ENCODE results near the gene MAGEC3. TPM values are rescaled to one million over a fixed set of nuclear protein-coding genes. Genes with fewer than 3 reads are reported as not detected.

MAGEC3 gene
- total RNA-seq, 1 experiment from 2014 or later = not detected

DNA sequence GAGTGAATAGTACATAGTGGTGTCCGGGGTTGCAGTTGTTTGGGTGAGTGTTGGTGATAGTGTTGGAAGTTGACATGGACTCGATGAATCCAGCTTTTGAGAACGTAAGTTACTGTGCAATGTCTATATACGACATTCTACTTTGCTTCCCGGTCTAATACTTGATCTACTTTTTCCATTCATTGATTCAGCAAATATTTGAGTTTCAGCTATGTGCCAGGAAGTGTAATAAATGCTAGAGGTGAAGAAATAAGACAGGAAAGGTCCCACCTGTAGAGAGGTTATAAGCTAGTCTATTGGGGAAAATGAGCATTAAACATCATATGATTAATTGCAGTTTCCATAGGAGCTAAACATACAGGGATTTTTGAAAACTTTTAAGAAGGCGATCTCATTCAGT lies 22.2 kb upstream of the MAGEC3 start:
- no peak overlapping the region for H3K4me3 Mint-ChIP-seq (ENCODE audit: low read depth, unreplicated experiment)
- H3K27me3 Mint-ChIP-seq (ENCODE audit: unreplicated experiment) = no peaks in the 10 kb centered on the region
- H3K27ac Mint-ChIP-seq (ENCODE audit: unreplicated experiment) = no peak overlapping the region
- no peak for DNase-seq
- intact Hi-C loops (cut with micrococcal nuclease; ENCODE audit: unreplicated experiment) = no loop called here
- BruUV-seq (replicated peaks) = no TSS peak
- peaks cover 9% of the 10 kb centered on the region for H3K9me3 Mint-ChIP-seq (ENCODE audit: low read depth, unreplicated experiment)
- CTCF ChIA-PET = interaction anchor here (0.6 kb wide), 1 partner anchor 1777 kb away, joined by 3 read pairs; no protein-coding TSS in a partner anchor
- H3K4me1 Mint-ChIP-seq (ENCODE audit: low read depth, unreplicated experiment) = no peaks in the 10 kb centered on the region
- H3K36me3 Mint-ChIP-seq (ENCODE audit: insufficient read depth, unreplicated experiment) = no peaks in the 10 kb centered on the region
- TF ChIP-seq CTCF (IDR thresholded peaks at IDR 0.05; ENCODE audit: unreplicated experiment) = no peak

GRCh38 chrX:141832247-141832646 lies 5.9 kb upstream of the MAGEC3 start:
- CTCF ChIA-PET = no interaction called here
- H3K27ac Mint-ChIP-seq (ENCODE audit: unreplicated experiment) = no peak overlapping the region
- no peak for DNase-seq
- no peak overlapping the region for H3K4me3 Mint-ChIP-seq (ENCODE audit: low read depth, unreplicated experiment)
- no peaks in the 10 kb centered on the region for H3K36me3 Mint-ChIP-seq (ENCODE audit: insufficient read depth, unreplicated experiment)
- H3K9me3 Mint-ChIP-seq (ENCODE audit: low read depth, unreplicated experiment) = peaks cover 16% of the 10 kb centered on the region
- H3K27me3 Mint-ChIP-seq (ENCODE audit: unreplicated experiment) = no peaks in the 10 kb centered on the region
- H3K4me1 Mint-ChIP-seq (ENCODE audit: low read depth, unreplicated experiment) = no peaks in the 10 kb centered on the region
- TF ChIP-seq CTCF (IDR thresholded peaks at IDR 0.05; ENCODE audit: unreplicated experiment) = no peak
- no TSS peak for BruUV-seq (replicated peaks)
- intact Hi-C loops (cut with micrococcal nuclease; ENCODE audit: unreplicated experiment) = no loop called here

DNA sequence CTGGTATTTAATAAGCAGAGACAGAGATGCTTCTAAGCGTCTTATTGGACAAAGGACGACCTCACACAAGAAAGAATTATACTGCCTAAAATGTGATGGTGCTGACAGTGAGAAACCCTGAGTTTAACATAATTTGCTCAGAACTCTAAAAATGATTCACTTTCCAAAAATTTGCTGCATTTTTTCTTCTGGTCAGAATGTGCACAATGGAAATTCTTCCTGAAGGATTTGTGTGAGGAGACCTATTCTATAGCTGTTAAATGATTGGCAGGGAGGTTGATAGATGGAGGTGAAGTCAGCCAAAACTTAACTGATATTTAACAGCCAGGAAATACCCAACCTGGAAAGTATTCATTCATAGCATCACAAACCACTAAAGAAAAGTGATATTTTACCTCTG lies 1.7 kb downstream of the MAGEC3 start:
- CTCF ChIA-PET = no interaction called here
- Mint-ChIP-seq H3K27me3 (ENCODE audit: unreplicated experiment) (no peaks in the 10 kb centered on the region), H3K4me3 (ENCODE audit: low read depth, unreplicated experiment) (no peak overlapping the region), H3K4me1 (ENCODE audit: low read depth, unreplicated experiment) (no peaks in the 10 kb centered on the region), H3K36me3 (ENCODE audit: insufficient read depth, unreplicated experiment) (no peaks in the 10 kb centered on the region), H3K27ac (ENCODE audit: unreplicated experiment) (no peak overlapping the region), H3K9me3 (ENCODE audit: low read depth, unreplicated experiment) (peaks cover 10% of the 10 kb centered on the region)
- no TSS peak for BruUV-seq (replicated peaks)
- no peak for DNase-seq
- intact Hi-C loops (cut with micrococcal nuclease; ENCODE audit: unreplicated experiment) = no loop called here
- TF ChIP-seq CTCF (IDR thresholded peaks at IDR 0.05; ENCODE audit: unreplicated experiment) = no peak

DNA sequence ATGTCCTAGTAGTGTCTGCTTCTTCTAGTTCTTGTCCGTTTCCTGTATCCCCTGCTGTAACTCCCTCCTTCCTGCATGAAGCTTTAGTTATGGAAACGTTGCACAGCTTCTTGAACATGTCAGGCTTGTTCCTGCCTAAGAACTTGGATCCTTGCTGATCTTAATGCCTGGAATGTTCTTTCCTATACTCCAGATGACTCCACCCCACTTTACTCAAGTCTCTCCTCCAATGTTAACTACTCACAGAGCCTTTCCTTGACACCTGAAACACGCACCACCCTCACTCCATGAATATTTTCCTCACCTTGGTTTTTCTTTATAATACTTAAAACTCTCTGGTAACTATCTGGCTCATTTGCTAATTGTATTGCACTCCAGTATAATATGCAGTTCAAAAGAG lies 19.4 kb downstream of the MAGEC3 start:
- TF ChIP-seq CTCF (IDR thresholded peaks at IDR 0.05; ENCODE audit: unreplicated experiment) = no peak
- Mint-ChIP-seq H3K27ac (ENCODE audit: unreplicated experiment) (no peak overlapping the region), H3K36me3 (ENCODE audit: insufficient read depth, unreplicated experiment) (no peaks in the 10 kb centered on the region), H3K9me3 (ENCODE audit: low read depth, unreplicated experiment) (peaks cover 6% of the 10 kb centered on the region), H3K4me1 (ENCODE audit: low read depth, unreplicated experiment) (no peaks in the 10 kb centered on the region), H3K4me3 (ENCODE audit: low read depth, unreplicated experiment) (no peak overlapping the region), H3K27me3 (ENCODE audit: unreplicated experiment) (no peaks in the 10 kb centered on the region)
- CTCF ChIA-PET = no interaction called here
- no peak for DNase-seq
- no TSS peak for BruUV-seq (replicated peaks)
- intact Hi-C loops (cut with micrococcal nuclease; ENCODE audit: unreplicated experiment) = no loop called here

All from Calu3 (cell line).